NCI-H82 treated with DMSO at 0.1 percent for 48 hours (cell line): ENCODE results near the gene PERP.
"Not testable (repeated sequence)": the region's sequence is repeated elsewhere in the genome, so short reads cannot be mapped to it uniquely, and the experiment has no call there.

Experiments used
- DNase-seq: peaks from one replicate; lab custom pipeline; 2025; ENCODE audit not compliant: unreplicated experiment; lab: John Stamatoyannopoulos, UW

Gene PERP

DNA sequence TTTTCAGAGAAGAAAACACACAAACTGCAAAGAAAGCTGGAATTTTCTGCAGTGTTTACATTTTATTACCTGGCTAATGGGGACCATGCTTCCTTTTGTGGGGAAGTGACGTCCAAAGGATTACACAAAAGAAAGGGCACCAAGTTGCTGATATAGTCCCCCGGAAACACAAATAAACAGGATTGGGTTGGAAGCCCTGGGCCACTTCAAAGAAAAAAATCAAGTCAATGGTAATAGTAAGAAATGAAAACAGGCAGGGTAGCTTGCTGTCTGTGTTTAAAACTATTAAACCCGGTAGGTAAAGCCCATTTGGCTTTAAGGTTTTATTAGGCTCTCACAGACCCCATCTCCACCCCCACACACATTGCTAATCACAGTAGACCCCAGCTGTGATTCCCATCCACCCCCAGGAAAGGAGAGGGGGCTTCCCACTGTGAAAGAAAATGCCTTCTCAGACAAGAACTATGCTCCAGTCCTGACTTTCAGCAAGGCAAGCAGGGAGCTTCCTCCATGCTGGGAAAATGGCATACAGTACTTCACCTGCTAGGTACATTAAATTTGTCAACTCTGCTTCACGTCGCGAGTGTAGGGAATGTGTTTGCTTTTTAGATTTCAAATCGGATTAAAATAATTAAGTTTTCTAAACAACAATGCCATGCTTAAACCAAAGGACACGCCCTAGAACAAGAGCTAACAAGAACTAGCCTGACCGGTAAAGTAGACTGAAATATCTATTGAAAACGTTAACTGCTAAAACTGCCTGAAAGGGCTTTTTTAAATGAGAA, 1.1 kb downstream of the PERP start:
- peak; percentile 70 for DNase-seq

DNA sequence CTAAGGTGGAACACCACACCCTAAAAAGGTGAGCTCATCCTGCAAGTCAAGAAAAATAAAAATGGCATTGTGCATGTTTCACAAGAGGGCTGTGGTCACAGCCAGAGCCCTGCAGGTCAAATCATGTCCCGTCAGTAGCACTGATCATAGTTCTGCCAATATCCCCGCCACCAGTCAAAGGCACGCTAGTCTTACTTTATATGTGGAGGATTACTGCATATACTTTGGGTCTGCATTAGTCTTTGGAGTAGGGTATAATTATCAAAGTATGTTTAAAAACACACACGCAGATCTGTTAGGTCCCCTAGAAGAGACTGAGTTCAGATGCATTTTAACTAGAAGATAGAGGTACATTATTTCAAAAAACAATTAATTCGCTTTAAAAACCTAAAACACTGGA, 1.8 kb downstream of the PERP start:
- no peak for DNase-seq

- DNase-seq: no peak
Observed at GRCh38 chr6:138104618-138105213, 2.5 kb downstream of the PERP start.

GRCh38 chr6:138103871-138104270, 3.3 kb downstream of the PERP start:
- DNase-seq: no peak

GRCh38 chr6:138101946-138102731, 5.1 kb downstream of the PERP start:
- no peak for DNase-seq

DNA sequence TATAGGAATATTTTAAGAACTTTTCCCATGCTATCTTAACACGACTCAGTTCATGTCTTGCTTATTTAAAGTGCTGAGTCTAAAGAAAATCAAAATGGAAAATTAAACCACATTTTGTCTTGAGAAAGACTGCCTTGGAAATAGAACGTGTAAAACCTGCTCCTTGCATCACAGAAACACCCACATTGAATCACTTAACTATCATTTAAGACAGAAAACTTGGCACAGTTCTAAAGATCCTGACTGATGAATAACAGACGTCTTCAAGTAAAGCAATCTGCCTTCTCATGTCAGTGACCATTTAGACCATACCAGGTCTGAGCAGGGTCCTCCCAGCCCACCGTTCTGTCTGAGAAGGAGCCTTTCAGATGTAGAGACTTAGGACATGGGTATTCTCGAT, 7.4 kb downstream of the PERP start:
- no peak for DNase-seq

DNA sequence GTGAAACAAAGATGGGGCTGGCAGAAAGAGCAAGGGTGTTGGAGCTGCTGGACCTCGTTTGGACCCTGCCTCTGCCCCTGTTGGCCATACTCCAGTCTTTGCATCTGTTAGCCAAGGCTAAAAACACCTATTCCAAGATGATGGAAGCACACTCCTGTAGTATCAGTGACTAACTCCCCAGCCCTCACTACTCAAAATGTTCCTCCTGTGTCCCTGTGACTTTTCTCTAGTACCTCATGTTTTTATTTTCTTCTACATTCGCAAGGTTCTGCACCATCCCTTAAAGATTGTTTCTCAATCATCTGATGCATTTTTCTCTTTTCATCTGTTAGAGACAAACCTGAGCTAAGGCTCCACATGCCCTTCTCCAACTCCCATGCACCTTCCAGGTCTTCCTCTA, 8.9 kb downstream of the PERP start:
- DNase-seq: no peak

- DNase-seq: no peak
Observed at GRCh38 chr6:138094260-138094659, 13.0 kb downstream of the PERP start.

DNA sequence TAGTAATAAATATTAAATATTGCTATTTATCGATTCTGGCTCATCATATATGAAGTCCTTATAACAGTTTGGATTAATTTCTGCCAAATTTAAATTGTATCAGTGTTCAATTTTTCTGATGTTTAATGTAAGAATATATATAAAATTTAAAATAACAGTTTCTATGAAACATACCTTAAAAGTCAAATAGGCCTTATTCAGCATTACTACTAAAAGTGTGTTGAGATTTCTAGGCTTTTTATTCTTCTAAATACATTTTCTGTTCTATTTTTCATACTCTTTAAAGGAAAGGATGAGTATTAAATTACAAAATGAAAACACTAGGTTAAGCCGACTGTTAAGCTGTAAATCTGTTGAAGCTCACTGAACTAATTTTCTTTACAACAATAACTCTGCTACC, 13.6 kb downstream of the PERP start:
- DNase-seq: no peak

DNA sequence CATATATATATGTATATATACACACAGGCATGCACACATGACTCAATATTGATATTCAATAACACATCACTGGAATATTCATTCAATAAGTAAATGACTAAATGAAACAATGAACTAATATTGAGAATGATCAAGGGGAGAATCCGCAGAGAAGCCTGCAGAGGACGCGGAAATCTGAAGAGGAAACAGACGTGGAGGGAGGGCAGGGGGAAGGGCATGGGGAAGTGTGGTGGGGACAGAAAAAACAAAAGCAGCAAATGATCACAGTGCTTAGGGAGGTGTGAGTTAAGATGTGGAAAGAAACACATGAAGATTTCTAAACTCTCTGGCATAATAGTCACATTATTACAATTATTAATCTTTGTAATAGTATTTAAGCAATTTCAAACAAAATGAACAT, 14.5 kb downstream of the PERP start:
- no peak for DNase-seq

- no peak for DNase-seq
Observed at GRCh38 chr6:138089325-138089724, 17.9 kb downstream of the PERP start.

GRCh38 chr6:138088326-138088762, 18.9 kb downstream of the PERP start:
- no peak for DNase-seq

- DNase-seq: no peak
Observed at GRCh38 chr6:138087593-138088325, 19.5 kb downstream of the PERP start.

GRCh38 chr6:138086573-138087196, 20.5 kb downstream of the PERP start:
- no peak for DNase-seq

GRCh38 chr6:138085839-138086222, 21.4 kb downstream of the PERP start:
- no peak for DNase-seq

GRCh38 chr6:138084904-138085838, 22.0 kb downstream of the PERP start:
- no peak for DNase-seq

DNA sequence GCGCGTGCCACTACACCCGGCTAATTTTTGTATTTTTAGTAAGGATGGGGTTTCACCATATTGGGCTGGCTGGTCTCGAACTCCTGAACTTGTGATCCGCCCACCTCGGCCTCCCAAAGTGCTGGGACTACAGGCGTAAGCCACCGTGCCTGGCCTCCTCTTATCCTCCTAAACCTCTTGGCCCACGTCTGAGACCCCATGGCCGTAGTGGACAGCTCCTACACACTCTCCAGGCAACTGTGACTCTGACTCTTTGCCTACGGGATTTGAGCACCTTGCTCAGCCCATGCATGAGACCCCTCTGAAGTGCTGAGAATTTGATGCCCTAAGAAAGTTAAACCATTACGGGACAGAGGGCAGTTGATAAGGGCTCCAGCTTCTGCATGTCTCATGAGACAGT, 25.0 kb downstream of the PERP start:
- no peak for DNase-seq

DNA sequence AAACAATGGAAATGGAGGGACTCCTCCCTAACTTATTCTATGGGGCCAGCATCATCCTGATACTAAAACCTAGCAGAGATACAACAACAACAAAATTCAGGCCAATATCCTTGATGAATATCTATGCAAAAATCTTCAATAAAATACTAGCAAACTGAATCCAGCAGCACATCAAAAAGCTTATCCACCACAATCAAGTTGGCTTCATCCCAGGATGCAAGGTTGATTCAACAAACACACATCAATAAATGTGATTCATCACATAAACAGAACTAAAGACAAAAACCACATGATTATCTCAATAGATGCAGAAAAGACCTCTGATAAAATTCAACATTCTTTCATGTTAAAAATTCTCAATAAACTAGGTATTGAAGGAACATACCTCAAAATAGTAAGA, 27.7 kb downstream of the PERP start:
- DNase-seq: not testable (repeated sequence)

DNA sequence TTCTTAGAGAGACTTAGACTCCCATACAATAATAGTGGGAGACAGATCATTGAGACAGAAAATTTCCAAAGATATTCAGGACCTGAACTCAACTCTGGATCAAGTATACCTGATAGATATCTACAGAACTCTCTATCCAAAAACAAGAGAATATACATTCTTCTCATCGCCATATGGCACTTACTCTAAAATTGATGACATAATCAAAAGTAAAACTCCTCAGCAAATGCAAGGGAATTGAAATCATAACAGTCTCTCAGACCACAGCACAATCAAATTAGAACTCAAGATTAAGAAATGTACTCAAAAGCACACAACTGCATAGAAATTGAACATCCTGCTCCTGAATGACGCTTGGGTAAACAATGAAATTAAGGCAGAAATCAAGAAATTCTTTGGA, 28.7 kb downstream of the PERP start:
- no peak for DNase-seq

GRCh38 chr6:138073264-138073663, 34.0 kb downstream of the PERP start:
- no peak for DNase-seq
